Transverse colon (tissue), 4 donors: Measurements from ENCODE around the gene ZNF148. TPM values are rescaled to one million over a fixed set of nuclear protein-coding genes. Genes with fewer than 3 reads are reported as not detected.
A peak's percentile ranks its signal among the peaks of the same experiment; 100 is the strongest.

Experiments used
- DNase-seq: peaks from one replicate; pipeline ENCODE4 v3.0.0-alpha.2; 2019
- H3K27ac ChIP-seq, 4 donors: fragments of 200-600 bp; sonication (generic); 2 replicates each; pipeline ENCODE4 v1.5.1; 2016 to 2018; ENCODE audit warnings: inconsistent platforms in 4 of 4
- H3K27me3 ChIP-seq: fragments of 200-600 bp; sonication (generic); 2 replicates; pipeline ENCODE4 v1.5.1; 2017; ENCODE audit warnings: inconsistent platforms
- H3K36me3 ChIP-seq, 4 donors: fragments of 200-600 bp; sonication (generic); 2 replicates each; pipeline ENCODE4 v1.5.1; 2017 to 2019; ENCODE audit warnings: inconsistent platforms in 4 of 4
- H3K4me1 ChIP-seq, 4 donors: fragments of 200-600 bp; sonication (generic); 2 replicates each; pipeline ENCODE4 v1.5.1; 2017 to 2020; ENCODE audit warnings: inconsistent platforms in 4 of 4
- H3K4me3 ChIP-seq, 4 donors: fragments of 200-600 bp; sonication (generic); 1 replicate in 1 of 4; 2 replicates in 3 of 4; pipeline versions ENCODE4 v1.5.1 to v1.6.1; 2017 to 2019; ENCODE audit warnings: inconsistent platforms in 4 of 4
- H3K9me3 ChIP-seq, 2 donors: fragments of 200-600 bp; sonication (generic); 2 replicates each; pipeline ENCODE4 v1.5.1; 2017 to 2019; ENCODE audit warnings: inconsistent platforms in 2 of 2
- EP300 ChIP-seq: sonication (generic); formaldehyde crosslinking; IDR thresholded peaks from one replicate; pipeline ENCODE4 v1.6.1; 2017; ENCODE audit warnings: antibody characterized with exemption, low read depth
- POLR2A ChIP-seq: fragments of 450-650 bp; IDR thresholded peaks from one replicate; pipeline ENCODE4 v1.6.1; 2016; ENCODE audit warnings: antibody characterized with exemption, mild to moderate bottlenecking, moderate library complexity
- POLR2AphosphoS5 ChIP-seq, 3 donors: sonication (generic); formaldehyde crosslinking; IDR thresholded peaks; one replicate each; pipeline ENCODE4 v1.6.1; 2016; ENCODE audit warnings: antibody characterized with exemption in 3 of 3
- WGBS, 2 donors: methylation state at CpG; one replicate each; pipeline ENCODE4 v1.1.5; 2018; ENCODE audit warnings: low coverage in 1 of 2; 5-methylcytosine and 5-hydroxymethylcytosine counted together
- in situ Hi-C, 4 donors: fragments of 200-750 bp; cut with MboI; loops; one replicate each; pipeline versions ENCODE4 v1.15.0 to v1.15.1; 2017; ENCODE audit warnings: low sequenced_read_pairs in 3 of 4, low pct_ligation_motif_present in 1 of 4, low pct_unique_long_range_greater_than_20kb in 1 of 4
- intact Hi-C: fragments of 100-400 bp; cut with DNase I; formaldehyde crosslinking; loops from one replicate; pipeline ENCODE4 v1.15.1; 2023; ENCODE audit warnings: low total_unique reads
- total RNA-seq, 4 donors: library from RNA; depleted of rRNA; stranded (reverse); fragments of >200 nt; gene quantifications; one replicate each; pipeline ENCODE4 v1.1.0, GENCODE V29; 2016
- TF ChIP-seq, protein P1 (sequence below), 5 experiments: fragments of 200-600 bp in 3 of 5; fragments of 450-650 bp in 2 of 5; sonication (generic) in 3 of 5; IDR thresholded peaks; 1 replicate in 2 of 5; 2 replicates in 3 of 5; pipeline ENCODE4 v1.5.1; 2016 to 2017; ENCODE audit warnings: antibody characterized with exemption in 5 of 5, inconsistent platforms in 3 of 5, mild to moderate bottlenecking in 2 of 5, moderate library complexity in 1 of 5

The ZNF148 gene
- total RNA-seq, 4 donors from 2014 or later, result 23.6 to 30.3 (median 27.6) TPM

GRCh38 chr3:125221831-125222230, 153.3 kb downstream of the ZNF148 start:
- in situ Hi-C loops, result no loop called here

DNA sequence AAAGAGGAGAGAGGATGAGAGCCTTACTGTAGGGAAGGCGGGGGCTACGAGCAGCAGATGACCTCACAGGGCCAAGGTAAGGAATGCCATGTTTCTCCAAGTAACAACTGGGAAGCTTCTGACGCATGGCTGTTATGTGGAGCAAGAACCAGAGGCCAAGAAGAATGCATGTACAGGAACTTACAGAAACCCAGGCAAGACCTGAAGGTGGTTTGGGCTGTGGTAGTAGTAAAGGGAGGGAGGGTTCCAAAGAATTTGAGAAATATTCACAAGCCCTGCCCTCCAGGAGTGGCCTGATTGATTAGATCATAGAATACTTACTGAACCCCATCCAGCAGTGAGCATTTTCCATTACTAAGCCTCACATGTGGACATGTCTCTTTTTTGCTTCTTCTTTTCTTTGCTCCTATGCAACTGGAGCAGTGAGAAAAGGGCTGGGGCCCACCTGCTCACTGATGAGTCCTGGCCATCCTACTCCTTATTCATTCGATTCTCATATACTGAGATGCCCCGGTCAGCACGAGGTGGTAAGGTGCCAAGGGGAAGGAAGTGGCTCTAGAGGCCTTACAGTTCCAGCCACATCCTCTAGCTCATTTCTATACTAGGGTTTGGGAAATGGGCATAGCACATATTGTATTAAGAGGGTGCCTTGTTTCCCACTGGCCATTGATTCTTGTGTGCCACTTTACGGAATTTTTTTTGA, 154.2 kb downstream of the ZNF148 start:
- H3K4me3 ChIP-seq, result no peak overlapping the region
- no peaks in the 10 kb centered on the region for H3K9me3 ChIP-seq
- in situ Hi-C loops, result no loop called here
- no peak overlapping the region for H3K27ac ChIP-seq
- H3K27me3 ChIP-seq, result no peaks in the 10 kb centered on the region
- peaks cover 0 to 7% (median 2%) of the 10 kb centered on the region in 4 donors for H3K4me1 ChIP-seq
- intact Hi-C loops, result no loop called here
- 81 to 83% methylated on average over 5 to 7 of the region's 7 CpGs for WGBS, 2 donors
- no peak for DNase-seq
- TF ChIP-seq POLR2A (no peak), POLR2AphosphoS5 (IDR thresholded peaks at IDR 0.05) (no peak), EP300 (no peak)
- TF ChIP-seq, protein P1, sequence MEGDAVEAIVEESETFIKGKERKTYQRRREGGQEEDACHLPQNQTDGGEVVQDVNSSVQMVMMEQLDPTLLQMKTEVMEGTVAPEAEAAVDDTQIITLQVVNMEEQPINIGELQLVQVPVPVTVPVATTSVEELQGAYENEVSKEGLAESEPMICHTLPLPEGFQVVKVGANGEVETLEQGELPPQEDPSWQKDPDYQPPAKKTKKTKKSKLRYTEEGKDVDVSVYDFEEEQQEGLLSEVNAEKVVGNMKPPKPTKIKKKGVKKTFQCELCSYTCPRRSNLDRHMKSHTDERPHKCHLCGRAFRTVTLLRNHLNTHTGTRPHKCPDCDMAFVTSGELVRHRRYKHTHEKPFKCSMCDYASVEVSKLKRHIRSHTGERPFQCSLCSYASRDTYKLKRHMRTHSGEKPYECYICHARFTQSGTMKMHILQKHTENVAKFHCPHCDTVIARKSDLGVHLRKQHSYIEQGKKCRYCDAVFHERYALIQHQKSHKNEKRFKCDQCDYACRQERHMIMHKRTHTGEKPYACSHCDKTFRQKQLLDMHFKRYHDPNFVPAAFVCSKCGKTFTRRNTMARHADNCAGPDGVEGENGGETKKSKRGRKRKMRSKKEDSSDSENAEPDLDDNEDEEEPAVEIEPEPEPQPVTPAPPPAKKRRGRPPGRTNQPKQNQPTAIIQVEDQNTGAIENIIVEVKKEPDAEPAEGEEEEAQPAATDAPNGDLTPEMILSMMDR (IDR thresholded peaks at IDR 0.05), result no peak
- H3K36me3 ChIP-seq, result no peaks in the 10 kb centered on the region

More at GRCh38 chr3:125221831-125222230, 153.3 kb downstream of the ZNF148 start:
- no peak for DNase-seq
- Histone ChIP-seq H3K9me3 (no peaks in the 10 kb centered on the region), H3K4me3 (no peak overlapping the region), H3K4me1 (peaks cover 0 to 7% (median 2%) of the 10 kb centered on the region in 4 donors), H3K36me3 (no peaks in the 10 kb centered on the region), H3K27me3 (no peaks in the 10 kb centered on the region), H3K27ac (no peak overlapping the region)
- TF ChIP-seq POLR2AphosphoS5 (IDR thresholded peaks at IDR 0.05), result no peak
- TF ChIP-seq EP300, result no peak
- TF ChIP-seq, protein P1 (IDR thresholded peaks at IDR 0.05), result no peak
- no peak for TF ChIP-seq POLR2A
- intact Hi-C loops, result no loop called here
- 67 to 73% methylated on average over 1 to 3 of the region's 3 CpGs for WGBS, 2 donors

DNA sequence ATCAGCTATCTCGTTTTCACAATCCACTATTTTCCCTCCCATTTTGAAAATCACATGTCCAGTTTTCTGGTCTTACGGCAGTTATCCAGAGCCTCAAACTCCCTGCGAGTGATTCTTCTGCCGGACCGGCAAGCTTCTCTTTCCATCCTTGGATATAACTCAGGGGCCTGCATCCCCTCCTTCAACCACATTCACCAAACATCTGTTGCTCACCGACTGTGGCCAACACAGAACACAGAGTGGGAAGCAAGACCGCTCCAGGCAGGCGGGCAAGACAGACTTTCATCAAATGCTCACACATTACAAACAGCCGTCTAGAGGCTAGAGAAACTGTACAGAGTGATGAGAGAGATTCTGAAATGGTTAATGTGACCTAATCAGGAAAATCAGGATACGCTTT, 154.9 kb downstream of the ZNF148 start:
- in situ Hi-C loops, result no loop called here
- no peaks in the 10 kb centered on the region for H3K36me3 ChIP-seq
- intact Hi-C loops, result no loop called here
- H3K27ac ChIP-seq, result peak overlapping the region in 1 of 4 donors; percentile 47
- TF ChIP-seq, protein P1 (IDR thresholded peaks at IDR 0.05), result no peak
- TF ChIP-seq POLR2A (no peak), POLR2AphosphoS5 (IDR thresholded peaks at IDR 0.05) (no peak), EP300 (no peak)
- no peaks in the 10 kb centered on the region for H3K27me3 ChIP-seq
- no peaks in the 10 kb centered on the region for H3K9me3 ChIP-seq
- WGBS, 2 donors, result 60 to 89% methylated on average over 1 to 10 of the region's 10 CpGs
- DNase-seq, result no peak
- H3K4me3 ChIP-seq, result no peak overlapping the region
- peaks cover 0 to 7% (median 2%) of the 10 kb centered on the region in 4 donors for H3K4me1 ChIP-seq

GRCh38 chr3:125219261-125219701, 155.8 kb downstream of the ZNF148 start:
- peak; percentile 18 for TF ChIP-seq POLR2A
- TF ChIP-seq EP300, result no peak
- in situ Hi-C loops (no loop called here), intact Hi-C loops (no loop called here)
- H3K4me1 ChIP-seq, result peaks cover 0 to 7% (median 2%) of the 10 kb centered on the region in 4 donors
- WGBS, 2 donors, result 50 to 51% methylated on average over 1 to 8 of the region's 8 CpGs
- no peak overlapping the region for H3K4me3 ChIP-seq
- H3K27me3 ChIP-seq, result no peaks in the 10 kb centered on the region
- peak overlapping the region in 2 of 4 donors; percentile 14 to 47 for H3K27ac ChIP-seq
- no peak for DNase-seq
- H3K9me3 ChIP-seq, result no peaks in the 10 kb centered on the region
- H3K36me3 ChIP-seq, result no peaks in the 10 kb centered on the region
